Measurements from ENCODE around the gene MAP1A.

MAP1A gene

GRCh38 chr15:43498990-43499389 lies 18.4 kb upstream of the MAP1A start:
- no peak overlapping the region for H3K4me2 ChIP-seq
- H4K20me1 ChIP-seq (ENCODE audit: insufficient read depth) = no peaks in the 10 kb centered on the region
- H3K36me3 ChIP-seq (ENCODE audit: insufficient read depth) = no peaks in the 10 kb centered on the region
- H3K4me1 ChIP-seq (ENCODE audit: low read depth, poor library complexity, severe bottlenecking) = peaks cover 2% of the 10 kb centered on the region
- no peak overlapping the region for H3K9ac ChIP-seq
- no peak overlapping the region for H2AFZ ChIP-seq (ENCODE audit: low read depth)
- no peak for TF ChIP-seq CTCF (conservative IDR thresholded peaks at IDR 0.05; ENCODE audit: low read depth, low read length)
- H3K79me2 ChIP-seq (ENCODE audit: insufficient read depth, low read depth) = no peaks in the 10 kb centered on the region
- H3K4me3 ChIP-seq (IDR thresholded peaks at IDR 0.05; ENCODE audit: insufficient read depth, low read depth, low read length) = no peak overlapping the region
- H3K27ac ChIP-seq = no peak overlapping the region
- no peaks in the 10 kb centered on the region for H3K27me3 ChIP-seq (ENCODE audit: insufficient read depth, low read depth)

GRCh38 chr15:43499635-43500034 lies 17.8 kb upstream of the MAP1A start:
- no peak overlapping the region for H2AFZ ChIP-seq (ENCODE audit: low read depth)
- H3K27ac ChIP-seq = no peak overlapping the region
- no peaks in the 10 kb centered on the region for H3K79me2 ChIP-seq (ENCODE audit: insufficient read depth, low read depth)
- H3K4me3 ChIP-seq (IDR thresholded peaks at IDR 0.05; ENCODE audit: insufficient read depth, low read depth, low read length) = no peak overlapping the region
- no peak overlapping the region for H3K9ac ChIP-seq
- H3K36me3 ChIP-seq (ENCODE audit: insufficient read depth) = no peaks in the 10 kb centered on the region
- H3K4me2 ChIP-seq = no peak overlapping the region
- H4K20me1 ChIP-seq (ENCODE audit: insufficient read depth) = no peaks in the 10 kb centered on the region
- H3K4me1 ChIP-seq (ENCODE audit: low read depth, poor library complexity, severe bottlenecking) = no peaks in the 10 kb centered on the region
- H3K27me3 ChIP-seq (ENCODE audit: insufficient read depth, low read depth) = no peaks in the 10 kb centered on the region
- TF ChIP-seq CTCF (conservative IDR thresholded peaks at IDR 0.05; ENCODE audit: low read depth, low read length) = no peak

- no peaks in the 10 kb centered on the region for H3K36me3 ChIP-seq (ENCODE audit: insufficient read depth)
- no peak overlapping the region for H3K27ac ChIP-seq
- TF ChIP-seq CTCF (conservative IDR thresholded peaks at IDR 0.05; ENCODE audit: low read depth, low read length) = no peak
- no peaks in the 10 kb centered on the region for H3K27me3 ChIP-seq (ENCODE audit: insufficient read depth, low read depth)
- no peak overlapping the region for H3K4me3 ChIP-seq (IDR thresholded peaks at IDR 0.05; ENCODE audit: insufficient read depth, low read depth, low read length)
- H2AFZ ChIP-seq (ENCODE audit: low read depth) = no peak overlapping the region
- H3K4me1 ChIP-seq (ENCODE audit: low read depth, poor library complexity, severe bottlenecking) = peaks cover 7% of the 10 kb centered on the region
- H3K9ac ChIP-seq = no peak overlapping the region
- no peaks in the 10 kb centered on the region for H3K79me2 ChIP-seq (ENCODE audit: insufficient read depth, low read depth)
- no peaks in the 10 kb centered on the region for H4K20me1 ChIP-seq (ENCODE audit: insufficient read depth)
- no peak overlapping the region for H3K4me2 ChIP-seq
Measured at GRCh38 chr15:43505738-43506137, 11.7 kb upstream of the MAP1A start.

- peaks cover 14% of the 10 kb centered on the region for H3K4me1 ChIP-seq (ENCODE audit: low read depth, poor library complexity, severe bottlenecking)
- no peaks in the 10 kb centered on the region for H3K79me2 ChIP-seq (ENCODE audit: insufficient read depth, low read depth)
- H3K27ac ChIP-seq = no peak overlapping the region
- H3K4me2 ChIP-seq = no peak overlapping the region
- H3K36me3 ChIP-seq (ENCODE audit: insufficient read depth) = no peaks in the 10 kb centered on the region
- H4K20me1 ChIP-seq (ENCODE audit: insufficient read depth) = no peaks in the 10 kb centered on the region
- no peak overlapping the region for H2AFZ ChIP-seq (ENCODE audit: low read depth)
- no peak overlapping the region for H3K4me3 ChIP-seq (IDR thresholded peaks at IDR 0.05; ENCODE audit: insufficient read depth, low read depth, low read length)
- H3K27me3 ChIP-seq (ENCODE audit: insufficient read depth, low read depth) = 0 out of 2 replicates have a peak, but pooled peaks cover 3% of the 10 kb centered on the region
- no peak for TF ChIP-seq CTCF (conservative IDR thresholded peaks at IDR 0.05; ENCODE audit: low read depth, low read length)
- H3K9ac ChIP-seq = no peak overlapping the region
Measured at GRCh38 chr15:43508421-43508820, 9.0 kb upstream of the MAP1A start.

Measured in KMS-11 (cell line).